H1 (cell line): ENCODE measurements around the gene DKK3. TPM values are rescaled to one million over a fixed set of nuclear protein-coding genes. Genes with fewer than 3 reads are reported as not detected.

Experiments used
- CTCF ChIA-PET: fragments of 300-600 bp; sonication (Branson Sonifier 250); formaldehyde crosslinking; loops from one replicate; lab custom pipeline; 2021; ENCODE audit not compliant: partially characterized antibody; lab: Charles Lee
- POLR2A ChIA-PET: fragments of 300-600 bp; sonication (Branson Sonifier 250); formaldehyde crosslinking; loops from one replicate; lab custom pipeline; 2021; ENCODE audit warnings: inconsistent platforms; ENCODE audit not compliant: partially characterized antibody; lab: Charles Lee
- DNase-seq, 2 experiments: peaks; one replicate each; pipeline versions ENCODE4 v3.0.0 to v3.0.0-alpha.2; 2010 to 2022; ENCODE audit warnings: low spot score in 2 of 2, low read depth in 1 of 2, mixed read lengths in 1 of 2
- FAIRE-seq: peaks from 2 replicates; lab custom pipeline; 2011; peaks lifted over from hg19 to GRCh38; lab: Jason Lieb, UNC
- H2AFZ ChIP-seq: 2 replicates; pipeline ENCODE4 v1.8.1; 2012; ENCODE audit warnings: low read length, inconsistent platforms
- H2AK5ac ChIP-seq: 2 replicates; pipeline ENCODE4 v1.6.1; 2013; ENCODE audit warnings: low read depth, low read length
- H2BK120ac ChIP-seq: replicated peaks from 2 replicates; pipeline ENCODE3; 2013; ENCODE audit warnings: low read depth, low read length, inconsistent platforms
- H2BK12ac ChIP-seq: 2 replicates; pipeline ENCODE4 v1.6.1; 2013; ENCODE audit warnings: low read depth, low read length
- H2BK15ac ChIP-seq: 2 replicates; pipeline ENCODE4 v1.6.1; 2013; ENCODE audit warnings: low read length
- H2BK20ac ChIP-seq: 2 replicates; pipeline ENCODE4 v1.6.1; 2013; ENCODE audit warnings: low read length
- H2BK5ac ChIP-seq: 2 replicates; pipeline ENCODE4 v1.6.1; 2013; ENCODE audit warnings: low read depth, low read length
- H3K14ac ChIP-seq: 2 replicates; pipeline ENCODE4 v1.6.1; 2013; ENCODE audit warnings: inconsistent platforms; ENCODE audit not compliant: insufficient read length
- H3K18ac ChIP-seq: 2 replicates; pipeline ENCODE4 v1.6.1; 2013; ENCODE audit warnings: low read length; ENCODE audit errors: extremely low read depth
- H3K23ac ChIP-seq: 2 replicates; pipeline ENCODE4 v1.6.1; 2013; ENCODE audit warnings: inconsistent platforms; ENCODE audit not compliant: insufficient read length
- H3K23me2 ChIP-seq: 2 replicates; pipeline ENCODE4 v1.6.1; 2013; ENCODE audit warnings: low read depth, low read length
- H3K27ac ChIP-seq: 2 replicates; pipeline ENCODE4 v1.6.1; 2011; ENCODE audit warnings: low read depth, low read length, inconsistent platforms
- H3K27me3 ChIP-seq, 4 experiments: replicated peaks in 1 of 4; 1 replicate in 1 of 4; 2 replicates in 3 of 4; pipeline versions ENCODE4 v1.6.1 to v1.8.1; 2011 to 2013; ENCODE audit warnings: low read length in 3 of 4, mild to moderate bottlenecking in 3 of 4, inconsistent platforms in 2 of 4, mixed read lengths in 2 of 4, moderate library complexity in 1 of 4; ENCODE audit not compliant: control insufficient read depth in 3 of 4, insufficient read depth in 3 of 4; ENCODE audit errors: extremely low read depth in 1 of 4
- H3K36me3 ChIP-seq, 4 experiments: 2 replicates each; pipeline versions ENCODE4 v1.6.1 to v1.8.1; 2011 to 2013; ENCODE audit warnings: mild to moderate bottlenecking in 4 of 4, low read length in 3 of 4, moderate library complexity in 2 of 4, control low read depth in 1 of 4, inconsistent platforms in 1 of 4; ENCODE audit not compliant: insufficient read depth in 4 of 4, control insufficient read depth in 2 of 4
- H3K4ac ChIP-seq: replicated peaks from 2 replicates; pipeline ENCODE3; 2013; ENCODE audit warnings: low read length, low read depth, mixed read lengths, inconsistent platforms; ENCODE audit not compliant: insufficient read length
- H3K4me1 ChIP-seq, 4 experiments: replicated peaks in 1 of 4; 1 replicate in 1 of 4; 2 replicates in 3 of 4; pipeline versions ENCODE4 v1.6.1 to v1.8.1; 2011 to 2013; ENCODE audit warnings: low read length in 3 of 4, inconsistent platforms in 2 of 4, mixed read lengths in 1 of 4; ENCODE audit not compliant: insufficient read depth in 4 of 4, control insufficient read depth in 3 of 4
- H3K4me2 ChIP-seq, 2 experiments: 2 replicates each; pipeline versions ENCODE4 v1.6.1 to v1.8.1; 2011 to 2013; ENCODE audit warnings: low read depth in 2 of 2, low read length in 2 of 2, control low read depth in 1 of 2, inconsistent platforms in 1 of 2, mild to moderate bottlenecking in 1 of 2; ENCODE audit not compliant: insufficient read depth in 1 of 2
- H3K4me3 ChIP-seq, 4 experiments: fragments of 200-600, 300-600 bp in 1 of 4; sonication (generic), shearing (Covaris generic), sonication (Bioruptor Twin) in 1 of 4; 2 replicates each; pipeline versions ENCODE4 v1.5.1 to v1.8.1; 2011 to 2016; ENCODE audit warnings: low read length in 4 of 4, low read depth in 3 of 4, control low read depth in 2 of 4, inconsistent platforms in 2 of 4, mild to moderate bottlenecking in 2 of 4, mixed read lengths in 1 of 4, moderate library complexity in 1 of 4; ENCODE audit not compliant: insufficient read depth in 2 of 4; ENCODE audit errors: extremely low read depth in 1 of 4
- H3K56ac ChIP-seq: replicated peaks from 2 replicates; pipeline ENCODE3; 2013; ENCODE audit warnings: low read depth, mild to moderate bottlenecking, mixed read lengths, low read length, inconsistent platforms; ENCODE audit not compliant: insufficient read length
- H3K79me1 ChIP-seq: 2 replicates; pipeline ENCODE4 v1.6.1; 2013; ENCODE audit warnings: low read depth, low read length, control low read depth
- H3K79me2 ChIP-seq, 2 experiments: 2 replicates each; pipeline versions ENCODE4 v1.6.1 to v1.8.1; 2012 to 2013; ENCODE audit warnings: low read length in 2 of 2, mild to moderate bottlenecking in 2 of 2, inconsistent platforms in 1 of 2; ENCODE audit not compliant: insufficient read depth in 2 of 2, control insufficient read depth in 1 of 2
- H3K9ac ChIP-seq, 4 experiments: replicated peaks in 1 of 4; 1 replicate in 1 of 4; 2 replicates in 3 of 4; pipeline versions ENCODE4 v1.6.1 to v1.8.1; 2011 to 2013; ENCODE audit warnings: low read depth in 3 of 4, low read length in 3 of 4, control low read depth in 2 of 4, mild to moderate bottlenecking in 2 of 4, moderate library complexity in 2 of 4, inconsistent platforms in 1 of 4; ENCODE audit errors: extremely low read depth in 1 of 4
- H3K9me3 ChIP-seq, 2 experiments: 2 replicates each; pipeline versions ENCODE4 v1.6.1 to v1.8.1; 2012 to 2013; ENCODE audit warnings: mild to moderate bottlenecking in 2 of 2, moderate library complexity in 2 of 2, control low read depth in 1 of 2, inconsistent platforms in 1 of 2, low read depth in 1 of 2, low read length in 1 of 2, mixed read lengths in 1 of 2; ENCODE audit not compliant: insufficient read depth in 2 of 2
- H4K20me1 ChIP-seq, 2 experiments: replicated peaks in 1 of 2; 2 replicates each; pipeline versions ENCODE3 to v1.8.1; 2011 to 2013; ENCODE audit warnings: inconsistent platforms in 2 of 2, low read length in 2 of 2, mild to moderate bottlenecking in 1 of 2; ENCODE audit not compliant: insufficient read depth in 2 of 2, control insufficient read depth in 1 of 2
- H4K5ac ChIP-seq: 2 replicates; pipeline ENCODE4 v1.6.1; 2013; ENCODE audit warnings: low read length, low read depth, mixed read lengths, inconsistent platforms; ENCODE audit not compliant: insufficient read length
- H4K8ac ChIP-seq: 2 replicates; pipeline ENCODE4 v1.8.0; 2013; ENCODE audit warnings: mild to moderate bottlenecking, moderate library complexity, low read length, inconsistent platforms; ENCODE audit not compliant: insufficient read depth; ENCODE audit errors: extremely low read depth
- H4K91ac ChIP-seq: replicated peaks from 2 replicates; pipeline ENCODE3; 2013; ENCODE audit warnings: low read length, mixed read lengths, inconsistent platforms; ENCODE audit not compliant: insufficient read length
- ASH2L ChIP-seq: fragments of 200-600, 300-600 bp; sonication (generic); IDR thresholded peaks from one replicate; pipeline ENCODE4 v1.7.1; 2017; ENCODE audit warnings: low read length
- EP300 ChIP-seq, 2 experiments: IDR thresholded peaks; 1 replicate in 1 of 2; 2 replicates in 1 of 2; pipeline ENCODE4 v1.6.1; 2011 to 2012; ENCODE audit warnings: low read depth in 2 of 2, low read length in 2 of 2, mild to moderate bottlenecking in 2 of 2, borderline replicate concordance in 1 of 2, inconsistent platforms in 1 of 2, moderate library complexity in 1 of 2
- FOSL1 ChIP-seq: IDR thresholded peaks from 2 replicates; pipeline ENCODE4 v1.6.1; 2011; ENCODE audit warnings: mild to moderate bottlenecking, low read depth, low read length, moderate library complexity; ENCODE audit not compliant: insufficient read depth
- GABPA ChIP-seq: IDR thresholded peaks from 2 replicates; pipeline ENCODE4 v1.6.1; 2011; ENCODE audit warnings: mild to moderate bottlenecking, low read length, moderate library complexity, borderline replicate concordance; ENCODE audit not compliant: insufficient read depth
- HDAC2 ChIP-seq, 2 experiments: fragments of 300-600 bp in 1 of 2; sonication (generic) in 1 of 2; IDR thresholded peaks; 2 replicates each; pipeline ENCODE4 v1.6.1; 2011 to 2012; ENCODE audit warnings: low read depth in 2 of 2, low read length in 2 of 2, mild to moderate bottlenecking in 2 of 2, moderate library complexity in 2 of 2, borderline replicate concordance in 1 of 2, inconsistent platforms in 1 of 2
- HDAC6 ChIP-seq: IDR thresholded peaks from one replicate; pipeline ENCODE4 v1.7.1; 2012; ENCODE audit warnings: low read depth, mild to moderate bottlenecking, inconsistent platforms, low read length, moderate library complexity
- NANOG ChIP-seq: IDR thresholded peaks from 2 replicates; pipeline ENCODE4 v1.6.1; 2011; ENCODE audit warnings: low read length, low read depth, mild to moderate bottlenecking, inconsistent platforms; ENCODE audit not compliant: insufficient read depth, poor library complexity, severe bottlenecking
- POLR2A ChIP-seq, 2 experiments: IDR thresholded peaks; 1 replicate in 1 of 2; 2 replicates in 1 of 2; pipeline ENCODE4 v1.6.1; 2011; ENCODE audit warnings: low read depth in 2 of 2, low read length in 2 of 2, mild to moderate bottlenecking in 2 of 2; ENCODE audit errors: control extremely low read depth in 1 of 2
- SP4 ChIP-seq: IDR thresholded peaks from 2 replicates; pipeline ENCODE4 v1.6.1; 2012; ENCODE audit warnings: low read length, inconsistent platforms
- TAF7 ChIP-seq: optimal IDR thresholded peaks from 2 replicates; pipeline ENCODE3; 2011; ENCODE audit warnings: low read depth, mild to moderate bottlenecking, inconsistent platforms, low read length, moderate library complexity, borderline replicate concordance
- YY1 ChIP-seq: IDR thresholded peaks from 2 replicates; pipeline ENCODE4 v1.6.1; 2011; ENCODE audit warnings: low read depth, mild to moderate bottlenecking, low read length
- WGBS, 2 experiments: shearing (Covaris generic) in 1 of 2; methylation state at CpG; one replicate each; pipeline versions ENCODE4 v1.1.6 to v1.1.7; 2013 to 2015; ENCODE audit warnings: low lambda C conversion rate in 2 of 2, mixed read lengths in 2 of 2, inconsistent platforms in 1 of 2, low coverage in 1 of 2, missing lambda C conversion rate in 1 of 2; ENCODE audit not compliant: insufficient replicate concordance in 2 of 2, insufficient coverage in 1 of 2, insufficient read length in 1 of 2; ENCODE audit errors: extremely low coverage in 1 of 2, missing lambda C conversion rate in 1 of 2; 5-methylcytosine and 5-hydroxymethylcytosine counted together
- polyA plus RNA-seq, 7 experiments: library from polyadenylated mRNA; depleted of rRNA in 3 of 7; stranded (reverse) in 5 of 7; unstranded in 2 of 7; fragments of >200 nt in 5 of 7; fragments of 200-250 nt in 2 of 7; gene quantifications; 1 replicate in 5 of 7; 2 replicates in 1 of 7; 4 replicates in 1 of 7; pipeline versions ENCODE4 v1.2.1 to v1.2.3, GENCODE V29; 2011 to 2013; ENCODE audit warnings: missing spikeins in 2 of 7, mixed read lengths in 2 of 7
- total RNA-seq: library from RNA; stranded (reverse); fragmentation: NEBNext Ultra II Directional; extraction: Animal tissue kit (Norgen Biotek cat#: 25700); gene quantifications from 2 replicates; pipeline ENCODE4 v1.2.1, GENCODE V29; 2021
- TF ChIP-seq, protein P1 (sequence below): IDR thresholded peaks from 2 replicates; pipeline ENCODE4 v1.6.1; 2012; ENCODE audit warnings: inconsistent platforms

DKK3 gene
- total and polyA plus RNA-seq, 2 of the 8 experiments (the other 6 are each of a cell fraction or from before 2014, with no cell fraction given), result 30.0 to 40.1 TPM

DNA sequence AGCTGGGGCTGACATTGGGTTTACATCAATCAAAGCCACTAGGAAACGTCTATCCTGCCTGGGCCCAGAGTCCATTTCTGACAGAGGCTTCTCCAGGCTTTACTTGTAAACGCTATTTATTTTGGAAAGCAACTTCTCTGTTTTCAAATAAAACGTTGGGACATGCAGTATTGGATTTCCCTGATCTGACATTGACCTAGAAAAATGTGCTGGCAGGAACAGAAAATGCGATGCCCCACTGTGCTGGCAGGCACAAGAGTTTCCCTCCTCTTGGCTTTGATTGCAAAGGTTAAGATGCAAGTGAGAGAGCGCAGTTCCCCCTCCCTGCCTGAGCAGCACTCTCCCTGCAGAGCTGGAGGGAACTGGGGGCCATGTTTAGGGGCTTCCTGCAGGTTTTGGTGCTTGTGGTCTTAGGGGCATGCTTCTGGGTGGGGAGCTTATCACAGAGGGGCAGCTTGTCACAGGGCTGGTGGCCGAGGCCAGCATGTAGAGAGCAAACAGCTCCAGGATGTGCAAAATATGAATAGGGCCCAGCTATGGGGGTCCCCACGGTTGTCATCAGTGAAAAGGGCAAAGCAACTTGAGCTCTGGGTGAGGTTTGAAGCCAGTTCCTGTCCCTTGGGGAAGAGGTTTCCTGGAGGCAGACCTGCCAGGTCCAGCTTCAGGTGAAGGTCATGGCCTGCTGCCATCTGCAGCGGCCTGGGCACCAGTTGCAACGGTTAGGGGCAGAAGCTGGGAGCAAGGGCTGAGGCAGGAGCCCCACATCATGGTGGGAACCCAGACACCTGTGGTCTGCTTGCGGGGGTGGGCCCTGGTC lies 42.3 kb upstream of the DKK3 start:
- DNase-seq (no peak), FAIRE-seq (no peak)
- no peaks in the 10 kb centered on the region for H4K20me1 ChIP-seq
- H3K4me3 ChIP-seq, result no peak overlapping the region
- no peak overlapping the region for H3K27ac ChIP-seq
- H3K4ac ChIP-seq, result no peak overlapping the region
- H2BK15ac ChIP-seq, result no peak overlapping the region
- H2BK20ac ChIP-seq, result no peak overlapping the region
- H3K9ac ChIP-seq, result no peak overlapping the region
- H3K4me1 ChIP-seq, result peaks cover 0 to 3% (median under 1%) of the 10 kb centered on the region in 4 experiments; a peak in 2 of 7 replicates
- POLR2A ChIA-PET, result interaction anchor here (1.4 kb wide), 1 partner anchor 11 kb away, joined by 3 read pairs; no protein-coding TSS in a partner anchor
- H4K8ac ChIP-seq, result no peak overlapping the region; the same call in 1 of the 2 replicates
- H4K91ac ChIP-seq, result no peak overlapping the region
- H3K23me2 ChIP-seq, result no peaks in the 10 kb centered on the region
- no peak overlapping the region for H3K56ac ChIP-seq
- no peak overlapping the region for H2AK5ac ChIP-seq
- H2BK5ac ChIP-seq, result no peak overlapping the region
- no peak overlapping the region for H3K4me2 ChIP-seq
- H2BK120ac ChIP-seq, result no peak overlapping the region
- H3K14ac ChIP-seq, result no peak overlapping the region
- H3K9me3 ChIP-seq, result no peaks in the 10 kb centered on the region
- CTCF ChIA-PET, result interaction anchor here (0.9 to 12.7 kb wide), 12 partner anchors 11 to 239 kb away, joined by 3 to 403 read pairs (median 6); no protein-coding TSS in a partner anchor
- no peak overlapping the region for H4K5ac ChIP-seq
- H2AFZ ChIP-seq, result no peak overlapping the region
- H3K79me2 ChIP-seq, result no peaks in the 10 kb centered on the region
- H3K27me3 ChIP-seq, result no peaks in the 10 kb centered on the region; a peak in 1 of 7 replicates
- no peak overlapping the region for H3K18ac ChIP-seq
- H2BK12ac ChIP-seq, result no peak overlapping the region
- H3K79me1 ChIP-seq, result no peaks in the 10 kb centered on the region
- 71% methylated on average over 10 of the region's 10 CpGs; no CpG with 5 or more reads in 1 of the 2 experiments for WGBS, 2 experiments
- no peak overlapping the region for H3K23ac ChIP-seq
- H3K36me3 ChIP-seq, result no peaks in the 10 kb centered on the region
- TF ChIP-seq, protein P1, sequence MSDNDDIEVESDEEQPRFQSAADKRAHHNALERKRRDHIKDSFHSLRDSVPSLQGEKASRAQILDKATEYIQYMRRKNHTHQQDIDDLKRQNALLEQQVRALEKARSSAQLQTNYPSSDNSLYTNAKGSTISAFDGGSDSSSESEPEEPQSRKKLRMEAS, result no peak
- TF ChIP-seq TAF7 (no peak), FOSL1 (no peak), SP4 (no peak), NANOG (no peak), GABPA (no peak), HDAC6 (no peak), POLR2A (IDR thresholded peaks at IDR 0.05; ENCODE audit: control extremely low read depth in 1 of 2, low read depth in 2 of 2, low read length in 2 of 2) (no peak), EP300 (IDR thresholded peaks at IDR 0.05; ENCODE audit: borderline replicate concordance in 1 of 2, low read depth in 2 of 2, low read length in 2 of 2) (no peak), HDAC2 (IDR thresholded peaks at IDR 0.05; ENCODE audit: borderline replicate concordance in 1 of 2, low read depth in 2 of 2, low read length in 2 of 2) (no peak), YY1 (no peak), ASH2L (no peak)
